Stimulated activated CD4-positive, alpha-beta T cell treated with anti-CD3 and anti-CD28 coated beads, Interleukin-15, amount 100 ng/mL, for 1 hour (primary cell): Measurements from ENCODE around the gene NXPE3.
"Not testable (repeated sequence)": the region's sequence is repeated elsewhere in the genome, so short reads cannot be mapped to it uniquely, and the experiment has no call there.

ENCODE experiments used
- DNase-seq, 2 donors: peaks; one replicate each; pipeline ENCODE4 v3.0.0-alpha.2; 2020; ENCODE audit warnings: low read depth in 1 of 2, low spot score in 1 of 2

Gene NXPE3

GRCh38 chr3:101779047-101779821, at the start of gene NXPE3:
Gene NXPE3, plus strand, starts transcription at chr3:101779211. Its CDS starts 6,386 bp downstream, at chr3:101785597.
- DNase-seq: peak; percentile 83 to 92

GRCh38 chr3:101729586-101729985, 49.4 kb upstream of the NXPE3 start:
- no peak for DNase-seq

GRCh38 chr3:101730839-101731238, 48.2 kb upstream of the NXPE3 start:
- no peak for DNase-seq

- no peak for DNase-seq
Observed at GRCh38 chr3:101732240-101732641, 46.8 kb upstream of the NXPE3 start.

GRCh38 chr3:101735833-101736232, 43.2 kb upstream of the NXPE3 start:
- DNase-seq: no peak

GRCh38 chr3:101741914-101742313, 37.1 kb upstream of the NXPE3 start:
- not testable (repeated sequence) for DNase-seq

GRCh38 chr3:101744811-101745210, 34.2 kb upstream of the NXPE3 start:
- DNase-seq: no peak

- not testable (repeated sequence) for DNase-seq
Observed at GRCh38 chr3:101745934-101746333, 33.1 kb upstream of the NXPE3 start.

GRCh38 chr3:101753386-101754113, 25.5 kb upstream of the NXPE3 start:
- not testable (repeated sequence) for DNase-seq

- no peak for DNase-seq
Observed at GRCh38 chr3:101758224-101758623, 20.8 kb upstream of the NXPE3 start.

GRCh38 chr3:101762041-101762646, 16.9 kb upstream of the NXPE3 start:
- DNase-seq: no peak

- DNase-seq: not testable (repeated sequence)
Observed at GRCh38 chr3:101777745-101778281, 1.2 kb upstream of the NXPE3 start.

- DNase-seq: no peak
Observed at GRCh38 chr3:101778385-101779046, 495 bp upstream of the NXPE3 start.

- DNase-seq: no peak
Observed at GRCh38 chr3:101779822-101780381, 891 bp downstream of the NXPE3 start.

- no peak for DNase-seq
Observed at GRCh38 chr3:101780661-101781060, 1.6 kb downstream of the NXPE3 start.

GRCh38 chr3:101781166-101781565, 2.2 kb downstream of the NXPE3 start:
- no peak for DNase-seq

- no peak for DNase-seq
Observed at GRCh38 chr3:101784855-101785613, 6.0 kb downstream of the NXPE3 start.

- no peak for DNase-seq
Observed at GRCh38 chr3:101791778-101792177, 12.8 kb downstream of the NXPE3 start.

- no peak for DNase-seq
Observed at GRCh38 chr3:101796077-101796680, 17.2 kb downstream of the NXPE3 start.

- DNase-seq: no peak
Observed at GRCh38 chr3:101801174-101801573, 22.2 kb downstream of the NXPE3 start.
